Measurements from ENCODE around the gene MYO16.

The MYO16 gene

DNA sequence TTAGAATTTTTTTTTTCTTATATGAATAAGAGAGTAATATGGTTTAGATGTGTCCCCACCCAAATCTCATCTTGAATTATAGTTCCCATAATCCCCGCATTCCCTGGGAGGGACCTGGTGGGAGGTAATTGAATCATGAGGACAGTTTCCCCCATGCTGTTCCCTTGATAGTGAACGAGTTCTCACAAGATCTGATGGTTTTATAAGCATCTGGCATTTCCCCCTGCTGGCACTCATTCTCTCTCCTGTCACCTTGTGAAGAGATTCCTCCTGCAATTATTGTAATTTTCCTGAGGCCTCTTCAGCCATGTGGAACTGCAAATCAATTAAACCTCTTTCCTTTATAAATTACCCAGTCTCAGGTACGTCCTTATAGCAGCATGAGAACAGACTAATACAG is 205.7 kb downstream of the MYO16 start:
- Histone ChIP-seq H3K9me3 (ENCODE audit: severe bottlenecking) (no peaks in the 10 kb centered on the region), H3K4me3 (ENCODE audit: severe bottlenecking) (no peak overlapping the region), H3K36me3 (ENCODE audit: low read depth) (no peaks in the 10 kb centered on the region), H3K27me3 (ENCODE audit: insufficient read depth, poor library complexity, severe bottlenecking) (no peaks in the 10 kb centered on the region), H3K27ac (ENCODE audit: poor library complexity, severe bottlenecking) (no peak overlapping the region), H3K4me1 (ENCODE audit: insufficient read depth, poor library complexity, severe bottlenecking) (no peaks in the 10 kb centered on the region)
- TF ChIP-seq, protein P1, sequence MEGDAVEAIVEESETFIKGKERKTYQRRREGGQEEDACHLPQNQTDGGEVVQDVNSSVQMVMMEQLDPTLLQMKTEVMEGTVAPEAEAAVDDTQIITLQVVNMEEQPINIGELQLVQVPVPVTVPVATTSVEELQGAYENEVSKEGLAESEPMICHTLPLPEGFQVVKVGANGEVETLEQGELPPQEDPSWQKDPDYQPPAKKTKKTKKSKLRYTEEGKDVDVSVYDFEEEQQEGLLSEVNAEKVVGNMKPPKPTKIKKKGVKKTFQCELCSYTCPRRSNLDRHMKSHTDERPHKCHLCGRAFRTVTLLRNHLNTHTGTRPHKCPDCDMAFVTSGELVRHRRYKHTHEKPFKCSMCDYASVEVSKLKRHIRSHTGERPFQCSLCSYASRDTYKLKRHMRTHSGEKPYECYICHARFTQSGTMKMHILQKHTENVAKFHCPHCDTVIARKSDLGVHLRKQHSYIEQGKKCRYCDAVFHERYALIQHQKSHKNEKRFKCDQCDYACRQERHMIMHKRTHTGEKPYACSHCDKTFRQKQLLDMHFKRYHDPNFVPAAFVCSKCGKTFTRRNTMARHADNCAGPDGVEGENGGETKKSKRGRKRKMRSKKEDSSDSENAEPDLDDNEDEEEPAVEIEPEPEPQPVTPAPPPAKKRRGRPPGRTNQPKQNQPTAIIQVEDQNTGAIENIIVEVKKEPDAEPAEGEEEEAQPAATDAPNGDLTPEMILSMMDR (IDR thresholded peaks at IDR 0.05; ENCODE audit: poor library complexity, severe bottlenecking) = no peak
- ATAC-seq (ENCODE audit: low read depth) (no peak), DNase-seq (ENCODE audit: low spot score) (no peak)

DNA sequence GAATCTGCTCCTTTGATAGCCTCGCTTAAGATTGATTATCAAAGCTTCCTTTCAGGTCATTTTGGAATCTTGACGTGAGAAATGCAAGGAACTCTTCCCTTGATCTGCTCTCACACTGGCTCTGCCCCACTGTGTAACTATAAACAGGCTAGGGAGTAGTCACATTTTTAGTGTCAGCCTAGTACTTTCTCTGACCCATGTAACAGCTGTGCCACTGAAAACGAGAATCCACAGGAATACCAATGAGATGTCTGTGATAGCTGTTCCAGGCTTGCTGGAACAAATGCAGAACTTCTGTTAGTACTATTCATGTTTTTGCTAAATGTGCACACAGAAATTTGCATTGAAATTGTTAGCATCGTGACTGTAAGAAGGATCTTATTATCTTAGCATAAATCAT is 221.3 kb downstream of the MYO16 start:
- Histone ChIP-seq H3K27ac (ENCODE audit: poor library complexity, severe bottlenecking) (no peak overlapping the region), H3K36me3 (ENCODE audit: low read depth) (no peaks in the 10 kb centered on the region), H3K4me1 (ENCODE audit: insufficient read depth, poor library complexity, severe bottlenecking) (no peaks in the 10 kb centered on the region), H3K27me3 (ENCODE audit: insufficient read depth, poor library complexity, severe bottlenecking) (peaks cover 22% of the 10 kb centered on the region), H3K4me3 (ENCODE audit: severe bottlenecking) (no peak overlapping the region), H3K9me3 (ENCODE audit: severe bottlenecking) (no peaks in the 10 kb centered on the region)
- TF ChIP-seq, protein P1 (IDR thresholded peaks at IDR 0.05; ENCODE audit: poor library complexity, severe bottlenecking) = no peak
- ATAC-seq (ENCODE audit: low read depth) (no peak), DNase-seq (ENCODE audit: low spot score) (no peak)

DNA sequence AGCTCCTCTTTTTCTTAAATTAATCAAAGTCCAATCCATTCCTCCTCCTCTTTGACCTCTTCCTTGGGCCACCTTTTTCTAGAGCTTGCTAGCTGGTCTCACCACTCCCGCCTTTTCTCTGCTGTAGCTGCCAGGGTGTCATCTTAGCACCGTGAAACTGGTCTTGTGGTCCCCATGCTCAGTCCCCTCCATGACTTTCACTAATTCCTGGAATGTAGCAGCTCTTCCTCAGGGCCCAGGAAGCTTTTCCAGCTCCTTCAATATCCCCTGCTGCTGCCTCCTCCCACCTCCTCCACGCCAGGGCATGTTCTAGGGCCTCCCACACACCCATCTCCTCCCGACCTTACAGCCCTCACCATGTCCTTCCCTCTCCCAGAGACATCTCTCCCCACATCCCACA is 222.2 kb downstream of the MYO16 start:
- Histone ChIP-seq H3K36me3 (ENCODE audit: low read depth) (no peaks in the 10 kb centered on the region), H3K27ac (ENCODE audit: poor library complexity, severe bottlenecking) (no peak overlapping the region), H3K9me3 (ENCODE audit: severe bottlenecking) (no peaks in the 10 kb centered on the region), H3K4me1 (ENCODE audit: insufficient read depth, poor library complexity, severe bottlenecking) (no peaks in the 10 kb centered on the region), H3K27me3 (ENCODE audit: insufficient read depth, poor library complexity, severe bottlenecking) (peaks cover 24% of the 10 kb centered on the region), H3K4me3 (ENCODE audit: severe bottlenecking) (no peak overlapping the region)
- TF ChIP-seq, protein P1 (IDR thresholded peaks at IDR 0.05; ENCODE audit: poor library complexity, severe bottlenecking) = no peak
- DNase-seq (ENCODE audit: low spot score) (no peak), ATAC-seq (ENCODE audit: low read depth) (no peak)

DNA sequence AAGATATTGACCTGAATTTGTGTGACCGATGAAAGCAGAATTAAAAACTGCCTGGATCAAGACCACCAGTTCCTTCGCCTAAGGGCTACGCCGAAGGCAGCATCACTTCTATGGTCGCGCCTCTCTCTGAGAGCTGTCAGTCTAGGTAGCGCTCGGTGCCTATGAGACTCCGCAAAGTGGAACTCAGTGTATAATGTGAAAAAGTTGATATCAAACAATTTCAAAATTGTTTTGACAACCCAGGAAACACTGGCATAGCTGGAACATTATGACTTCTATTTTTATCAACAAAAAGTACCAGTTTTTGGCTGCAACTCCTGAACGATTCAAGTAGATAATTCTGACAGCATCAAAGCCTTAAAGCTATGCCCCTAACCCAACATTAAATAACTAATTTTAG is 223.6 kb downstream of the MYO16 start:
- ATAC-seq (ENCODE audit: low read depth) (no peak), DNase-seq (ENCODE audit: low spot score) (no peak)
- TF ChIP-seq, protein P1 (IDR thresholded peaks at IDR 0.05; ENCODE audit: poor library complexity, severe bottlenecking) = no peak
- no peak overlapping the region for H3K4me3 ChIP-seq (ENCODE audit: severe bottlenecking)
- H3K36me3 ChIP-seq (ENCODE audit: low read depth) = no peaks in the 10 kb centered on the region
- H3K27ac ChIP-seq (ENCODE audit: poor library complexity, severe bottlenecking) = no peak overlapping the region
- H3K27me3 ChIP-seq (ENCODE audit: insufficient read depth, poor library complexity, severe bottlenecking) = peaks cover 24% of the 10 kb centered on the region
- no peaks in the 10 kb centered on the region for H3K9me3 ChIP-seq (ENCODE audit: severe bottlenecking)
- no peaks in the 10 kb centered on the region for H3K4me1 ChIP-seq (ENCODE audit: insufficient read depth, poor library complexity, severe bottlenecking)

DNA sequence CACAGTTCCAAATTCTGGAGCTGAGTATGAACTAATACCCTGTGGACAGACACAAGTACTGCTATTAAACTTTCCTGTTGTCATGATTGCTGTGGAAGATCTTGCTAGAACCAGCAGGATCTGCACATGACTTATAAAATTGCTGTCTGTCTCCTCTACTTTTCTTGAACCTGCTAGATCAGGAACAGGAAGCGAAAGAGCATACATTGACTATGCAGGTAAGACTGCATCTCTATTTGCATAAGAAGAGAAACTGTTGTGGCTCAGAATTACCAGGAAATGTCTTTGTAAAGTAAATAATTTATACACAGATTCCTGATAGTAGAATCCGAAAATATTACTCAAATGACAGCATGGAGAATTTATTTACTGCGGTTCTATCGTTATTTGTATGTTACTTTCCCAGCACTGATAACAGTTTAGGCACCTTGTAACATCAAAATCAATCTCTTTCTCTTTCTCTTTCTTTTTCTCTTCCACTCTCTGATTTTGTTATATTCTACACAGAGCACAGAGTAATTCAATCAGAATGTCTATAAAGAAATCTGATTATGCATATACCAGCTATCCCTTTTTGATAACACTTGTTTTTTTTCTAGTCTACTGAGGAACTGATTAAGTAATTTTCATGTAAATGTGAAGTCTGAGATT is 226.5 kb downstream of the MYO16 start:
- Histone ChIP-seq H3K36me3 (ENCODE audit: low read depth) (no peaks in the 10 kb centered on the region), H3K9me3 (ENCODE audit: severe bottlenecking) (no peaks in the 10 kb centered on the region), H3K4me1 (ENCODE audit: insufficient read depth, poor library complexity, severe bottlenecking) (peaks cover 2% of the 10 kb centered on the region), H3K27ac (ENCODE audit: poor library complexity, severe bottlenecking) (no peak overlapping the region), H3K4me3 (ENCODE audit: severe bottlenecking) (no peak overlapping the region), H3K27me3 (ENCODE audit: insufficient read depth, poor library complexity, severe bottlenecking) (peaks cover 27% of the 10 kb centered on the region)
- TF ChIP-seq, protein P1 (IDR thresholded peaks at IDR 0.05; ENCODE audit: poor library complexity, severe bottlenecking) = no peak
- no peak for ATAC-seq (ENCODE audit: low read depth)
- DNase-seq (ENCODE audit: low spot score) = no peak
